GM12892 (cell line): ENCODE results near the gene CHCHD3.

ENCODE experiments used
- POLR2A ChIP-seq: IDR thresholded peaks from 2 replicates; pipeline ENCODE4 v1.6.1; 2011; ENCODE audit warnings: low read depth, low read length, control low read depth
- POLR2AphosphoS5 ChIP-seq: IDR thresholded peaks from 2 replicates; pipeline ENCODE4 v1.6.1; 2011; ENCODE audit warnings: low read depth, low read length, control low read depth
- TAF1 ChIP-seq: IDR thresholded peaks from 2 replicates; pipeline ENCODE4 v1.6.1; 2011; ENCODE audit warnings: low read depth, mild to moderate bottlenecking, control low read depth, low read length, borderline replicate concordance

- TF ChIP-seq TAF1 (no peak), POLR2AphosphoS5 (no peak), POLR2A (no peak)
These were observed 60.7 kb downstream of the CHCHD3 start for GRCh38 chr7:133021196-133021595.
